Stimulated activated CD8-positive, alpha-beta memory T cell treated with anti-CD3 and anti-CD28 coated beads, Interleukin-4, amount 100 ng/mL, for 4 hours (primary cell): ENCODE data around the gene CARM1.
"Not testable (repeated sequence)": the region's sequence is repeated elsewhere in the genome, so short reads cannot be mapped to it uniquely, and the experiment has no call there.

Experiments
- DNase-seq, 2 donors: peaks; one replicate each; pipeline ENCODE4 v3.0.0-alpha.2; 2020; ENCODE audit warnings: low read depth in 2 of 2, low spot score in 1 of 2

The CARM1 gene

DNA sequence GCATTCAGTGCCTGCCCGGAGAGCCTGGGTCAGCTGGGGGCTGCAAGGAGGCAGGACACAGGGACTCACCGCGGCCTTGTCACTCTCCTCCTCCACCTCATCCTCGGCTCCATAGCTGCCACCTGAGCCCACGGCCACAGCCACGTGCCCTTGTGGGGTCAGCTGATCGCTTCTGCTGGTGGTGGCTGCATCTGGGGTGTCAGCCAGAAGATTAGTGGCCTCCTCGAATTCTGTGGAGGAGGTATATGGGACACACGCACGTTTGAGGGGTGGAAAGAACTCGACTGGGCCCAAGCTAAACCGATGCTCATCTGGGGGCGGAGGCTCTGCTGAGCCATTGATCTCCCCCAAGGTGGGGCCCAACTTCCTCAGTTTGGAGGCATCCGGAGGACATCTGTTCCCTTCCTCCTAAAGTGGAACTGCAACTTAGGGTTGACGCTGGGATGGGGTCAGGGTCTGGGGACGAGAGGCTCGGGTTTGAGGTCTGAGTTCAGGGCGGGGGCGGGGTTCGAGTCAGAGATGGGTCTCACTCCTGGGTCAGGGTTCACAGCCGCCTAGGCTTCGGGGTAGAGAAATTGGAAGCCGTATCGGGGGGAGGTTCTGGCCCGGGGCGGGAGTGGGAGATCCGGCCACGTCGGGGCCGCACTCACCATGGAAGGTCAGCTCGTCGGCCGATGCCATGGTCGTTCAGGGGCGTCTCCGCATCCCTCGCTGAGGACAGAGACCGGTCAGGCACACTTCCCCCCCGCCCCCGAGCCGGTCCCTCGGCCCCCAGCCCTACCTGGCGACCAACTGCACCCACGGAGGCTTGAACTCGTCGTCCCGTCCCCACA, 56.6 kb downstream of the CARM1 start:
- no peak for DNase-seq

DNA sequence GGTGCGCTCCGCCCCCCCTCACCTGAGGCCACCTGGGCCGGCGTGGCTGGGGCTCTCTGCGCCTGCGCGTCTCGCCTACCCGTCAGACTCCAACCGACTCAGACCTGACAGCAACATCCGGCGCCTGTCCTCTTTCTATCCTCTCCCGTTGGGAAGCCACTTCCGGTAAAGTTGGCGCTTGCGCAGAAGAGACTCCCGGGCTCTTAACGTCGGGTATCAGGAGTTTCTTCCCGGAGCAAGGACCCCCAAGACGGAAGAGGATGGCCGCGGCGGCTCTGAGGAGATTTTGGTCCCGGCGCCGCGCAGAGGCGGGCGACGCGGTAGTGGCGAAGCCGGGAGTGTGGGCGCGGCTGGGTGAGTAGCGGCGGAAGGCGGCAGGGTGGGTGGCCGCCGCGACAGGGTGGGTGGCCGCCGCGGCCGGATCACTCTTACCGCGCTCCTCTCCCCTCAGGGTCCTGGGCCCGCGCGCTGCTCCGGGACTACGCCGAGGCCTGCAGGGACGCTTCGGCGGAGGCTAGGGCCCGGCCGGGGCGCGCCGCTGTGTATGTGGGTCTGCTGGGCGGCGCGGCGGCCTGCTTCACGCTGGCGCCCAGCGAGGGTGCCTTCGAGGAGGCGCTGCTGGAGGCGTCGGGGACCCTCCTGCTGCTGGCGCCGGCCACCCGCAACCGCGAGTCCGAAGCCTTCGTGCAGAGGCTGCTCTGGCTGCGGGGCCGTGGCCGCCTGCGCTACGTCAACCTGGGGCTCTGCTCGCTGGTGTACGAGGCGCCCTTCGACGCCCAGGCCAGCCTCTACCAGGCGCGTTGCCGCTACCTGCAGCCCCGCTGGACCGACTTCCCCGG, 57.4 kb downstream of the CARM1 start, which contains the start of the genes TIMM29 and YIPF2:
TSS of gene TIMM29 (plus strand) at position 249 of the 839 bp plus-strand sequence. CDS start at position 261, 12 bp downstream.
TSS of gene YIPF2 (minus strand) at position 77 of the 839 bp plus-strand sequence. CDS start 229 bp downstream, outside the sequence.
- peak; percentile 87 to 88 for DNase-seq

DNA sequence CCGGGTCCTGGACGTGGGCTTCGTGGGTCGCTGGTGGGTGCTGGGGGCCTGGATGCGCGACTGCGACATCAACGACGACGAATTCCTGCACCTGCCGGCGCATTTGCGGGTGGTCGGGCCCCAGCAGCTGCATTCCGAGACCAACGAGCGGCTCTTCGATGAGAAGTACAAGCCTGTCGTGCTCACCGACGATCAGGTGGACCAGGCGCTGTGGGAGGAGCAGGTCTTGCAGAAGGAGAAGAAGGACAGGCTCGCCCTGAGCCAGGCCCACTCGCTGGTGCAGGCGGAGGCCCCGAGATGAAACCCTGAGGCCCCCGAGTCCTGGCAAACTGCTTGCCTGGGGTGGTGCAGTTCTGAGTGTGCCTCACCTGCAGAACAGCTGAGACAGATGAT, 58.0 kb downstream of the CARM1 start:
- no peak for DNase-seq

DNA sequence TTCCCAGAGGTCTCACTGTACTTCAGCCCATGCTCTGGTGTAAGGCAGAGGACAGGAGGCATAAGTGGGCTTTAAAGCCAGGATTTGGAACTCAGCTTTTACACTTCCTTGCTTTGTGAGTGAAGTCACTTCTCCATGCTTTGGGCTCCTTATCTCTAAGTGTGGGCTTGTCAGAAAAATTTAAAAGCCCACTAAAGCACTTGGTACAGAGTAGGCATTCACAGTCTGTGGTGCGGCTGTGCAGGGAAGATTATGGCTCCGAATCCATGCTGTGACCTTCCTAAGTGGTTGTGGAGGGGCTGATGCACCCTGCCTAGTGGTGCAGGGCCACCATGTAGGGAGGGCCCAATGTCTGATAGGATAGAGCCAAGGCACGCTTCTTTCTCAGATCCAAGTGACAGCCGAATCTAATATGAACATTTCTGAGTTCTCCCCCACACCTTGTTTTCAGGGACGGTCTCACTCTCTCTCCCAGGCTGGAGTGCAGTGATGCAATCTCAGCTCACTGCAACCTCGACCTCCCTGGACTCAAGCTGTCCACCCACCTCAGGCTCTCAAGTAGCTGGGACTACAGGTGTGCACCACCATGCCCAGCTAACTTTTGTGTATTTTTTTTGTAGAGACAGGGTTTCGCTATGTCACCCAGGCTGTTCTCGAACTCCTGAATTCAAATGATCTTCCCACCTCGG, 64.2 kb downstream of the CARM1 start:
- no peak for DNase-seq

DNA sequence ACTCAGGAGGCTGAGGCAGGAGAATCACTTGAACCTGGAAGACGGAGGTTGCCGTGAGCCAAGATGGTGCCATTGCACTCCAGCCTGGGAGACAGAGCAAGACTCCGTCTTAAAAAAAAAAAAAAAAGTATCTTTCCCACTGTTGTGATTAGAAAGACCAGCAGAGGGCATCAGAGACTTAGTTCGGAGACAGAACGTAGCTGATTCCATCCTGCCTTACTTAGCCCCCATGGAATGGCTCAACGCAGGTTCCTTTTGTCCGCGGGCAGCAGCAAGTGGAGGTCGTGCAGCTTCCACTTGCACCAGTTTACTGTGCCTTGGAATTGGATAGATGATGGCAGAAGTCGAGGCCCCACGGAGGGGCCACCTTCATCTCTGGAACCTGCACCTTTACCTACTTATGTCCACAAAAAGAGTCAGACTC, 65.3 kb downstream of the CARM1 start:
- no peak for DNase-seq

DNA sequence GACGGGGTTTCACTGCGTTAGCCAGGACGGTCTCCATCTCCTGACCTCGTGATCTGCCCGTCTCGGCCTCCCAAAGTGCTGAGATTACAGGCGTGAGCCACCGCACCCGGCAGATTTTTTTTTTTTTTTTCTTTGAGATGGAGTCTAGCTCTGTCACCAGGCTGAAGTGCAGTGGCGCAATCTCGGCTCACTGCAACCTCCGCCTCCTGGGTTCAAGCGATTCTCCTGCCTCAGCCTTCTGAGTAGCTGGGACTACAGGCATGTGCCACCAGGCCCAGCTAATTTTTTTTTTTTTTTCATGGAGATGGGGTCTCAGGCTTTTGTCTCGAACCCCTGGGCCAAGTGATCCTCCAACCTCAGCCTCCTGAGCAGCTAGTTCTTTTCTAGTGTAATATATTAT, 70.3 kb downstream of the CARM1 start:
- DNase-seq, result not testable (repeated sequence)

DNA sequence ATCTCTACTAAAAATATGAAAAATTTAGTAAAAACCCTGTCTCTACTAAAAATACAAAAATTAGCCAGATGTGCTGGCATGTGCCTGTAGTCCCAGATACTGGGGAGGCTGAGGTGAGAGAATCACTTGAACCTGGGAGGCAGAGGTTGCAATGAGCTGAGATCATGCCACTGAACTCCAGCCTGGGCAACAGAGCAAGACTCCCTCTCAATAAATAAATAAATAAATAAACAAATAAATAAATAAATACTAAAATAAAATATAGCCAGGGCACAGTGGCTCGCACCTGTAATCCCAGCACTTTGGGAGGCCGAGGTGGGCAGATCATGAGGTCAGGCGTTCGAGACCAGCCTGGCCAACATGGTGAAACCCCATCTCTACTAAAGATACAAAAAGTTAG, 72.1 kb downstream of the CARM1 start:
- DNase-seq, result not testable (repeated sequence)

DNA sequence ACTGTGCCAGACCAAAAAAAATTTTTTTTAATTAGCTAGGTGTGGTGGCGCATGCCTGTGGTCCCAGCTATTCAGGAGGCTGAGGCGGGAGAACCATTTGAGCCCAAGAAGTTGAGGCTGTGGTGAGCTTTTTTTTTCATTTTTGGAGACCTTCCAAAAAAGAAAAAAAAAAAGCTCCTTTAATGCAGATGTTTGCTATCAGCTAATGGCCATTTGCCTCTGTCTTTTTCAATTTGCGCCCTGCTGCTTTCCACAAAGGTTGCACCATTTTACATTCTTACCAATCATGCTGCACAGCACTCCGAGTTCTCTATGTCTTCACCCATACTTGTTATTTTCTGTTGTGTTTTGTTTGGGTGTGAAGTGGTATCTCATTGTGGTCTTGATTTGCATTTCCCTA, 73.9 kb downstream of the CARM1 start:
- DNase-seq, result no peak

DNA sequence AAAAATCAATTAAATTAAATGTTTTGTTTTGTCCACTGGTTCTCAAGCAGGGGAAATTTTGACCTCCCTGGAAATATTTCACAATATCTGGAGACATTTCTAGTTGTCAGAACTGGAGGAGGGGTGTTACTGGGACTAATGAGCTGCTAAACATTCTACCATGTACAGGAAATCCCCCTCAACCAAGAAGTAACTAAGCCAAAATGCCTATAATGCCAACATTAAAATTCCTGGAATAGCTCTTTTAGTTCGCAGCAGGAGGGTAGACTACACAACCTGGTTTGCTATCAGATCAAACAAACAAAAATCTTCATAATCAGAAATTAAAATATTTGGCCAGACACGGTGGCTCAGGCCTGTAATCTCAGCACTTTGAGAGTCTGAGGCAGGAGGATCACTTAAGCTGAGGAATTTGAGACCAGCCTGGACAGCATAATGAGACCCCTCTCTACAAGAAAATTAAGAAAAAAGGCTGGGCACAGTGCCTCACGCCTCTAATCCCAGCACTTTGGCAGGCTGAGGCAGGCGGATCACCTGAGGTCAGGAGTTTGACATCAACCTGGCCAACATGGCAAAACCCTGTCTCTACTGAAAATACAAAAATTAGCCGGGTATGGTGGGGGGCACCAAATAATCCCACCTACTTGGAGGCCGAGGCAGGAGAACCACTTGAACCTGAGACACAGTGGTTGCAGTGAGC, 75.8 kb downstream of the CARM1 start:
- no peak for DNase-seq

DNA sequence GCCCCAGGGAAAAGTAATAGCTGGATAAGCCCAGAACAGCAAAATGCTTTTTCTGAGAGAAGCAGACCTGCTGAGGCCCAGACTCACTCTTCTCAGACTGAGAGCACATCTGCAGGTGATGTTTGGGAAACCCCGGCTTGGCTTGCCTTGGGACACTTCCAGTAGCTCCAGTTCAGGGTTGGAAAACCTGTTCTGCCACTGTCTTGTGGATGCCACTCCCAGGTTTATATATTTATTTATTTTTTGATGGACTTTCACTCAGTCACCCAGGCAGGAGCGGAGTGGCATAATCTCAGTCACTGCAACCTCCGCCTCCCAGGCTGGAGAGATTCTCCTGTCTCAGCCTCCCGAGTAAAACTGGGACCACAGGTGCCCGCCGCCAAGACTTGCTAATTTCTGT, 81.5 kb downstream of the CARM1 start:
- no peak for DNase-seq

DNA sequence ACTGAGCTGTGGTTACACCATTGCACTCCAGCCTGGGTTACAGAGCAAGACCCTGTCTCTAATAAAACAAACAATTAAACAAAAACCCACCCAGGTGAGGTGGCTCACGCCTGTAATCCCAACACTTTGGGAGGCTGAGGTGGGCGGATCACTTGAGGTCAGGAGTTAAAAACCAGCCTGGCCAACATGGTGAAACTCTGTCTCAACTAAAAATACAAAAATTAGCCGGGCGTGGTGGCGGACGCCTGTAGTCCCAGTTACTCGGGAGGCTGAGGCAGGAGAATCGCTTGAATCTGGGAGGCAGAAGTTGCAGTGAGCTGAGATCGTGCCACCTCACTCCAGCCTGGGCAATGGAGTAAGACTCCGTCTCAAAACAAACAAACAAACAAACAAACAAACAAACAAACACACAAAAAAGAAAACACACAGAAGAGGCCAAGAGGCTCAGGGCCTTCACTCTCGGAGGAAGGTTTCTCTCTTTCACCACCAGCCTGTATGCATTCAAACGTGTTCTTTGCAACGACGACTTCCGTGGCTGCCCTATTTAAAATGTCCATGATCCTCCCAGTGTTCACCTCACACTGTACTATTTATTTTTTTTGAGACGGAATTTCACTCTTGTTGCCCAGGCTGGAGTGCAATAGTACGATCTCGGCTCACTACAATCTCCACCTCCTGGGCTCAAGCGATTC, 88.1 kb downstream of the CARM1 start:
- DNase-seq, result not testable (repeated sequence)

DNA sequence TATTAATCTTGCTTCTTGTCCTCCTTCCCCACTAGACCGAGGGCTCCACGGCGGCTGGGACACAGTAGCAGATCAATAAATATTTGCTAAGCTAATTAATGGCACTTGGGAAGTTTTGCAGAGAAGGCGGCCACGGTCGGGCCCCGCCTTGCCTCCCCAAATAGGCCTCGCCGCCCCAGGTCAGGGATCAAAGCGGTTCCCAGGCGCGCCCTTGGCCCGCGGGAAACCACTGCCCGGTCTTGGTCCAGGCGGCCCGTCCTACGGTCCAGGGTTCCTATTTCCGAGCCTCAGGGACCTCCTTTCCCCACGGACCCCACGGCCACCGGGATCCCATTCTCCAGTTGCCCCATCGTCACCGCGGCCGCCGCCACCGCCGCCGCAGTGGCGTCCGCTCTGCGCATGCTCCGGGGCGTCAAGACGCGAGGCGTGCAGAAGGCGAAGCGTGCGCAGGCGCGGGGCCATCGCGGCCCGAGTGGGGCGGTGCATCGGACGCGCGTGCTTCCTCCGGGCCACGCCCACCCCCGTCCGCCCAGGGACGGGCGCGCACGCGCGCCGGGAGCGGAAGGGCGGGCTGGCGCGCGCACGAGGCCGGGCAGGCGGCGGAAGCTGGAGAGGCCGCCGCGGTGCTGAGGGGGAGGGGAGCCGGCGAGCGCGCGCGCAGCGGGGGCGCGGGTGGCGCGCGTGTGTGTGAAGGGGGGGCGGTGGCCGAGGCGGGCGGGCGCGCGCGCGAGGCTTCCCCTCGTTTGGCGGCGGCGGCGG, 89.1 kb downstream of the CARM1 start, which contains the start of gene SMARCA4:
TSS of gene SMARCA4 (plus strand) at position 717 of the 759 bp plus-strand sequence. CDS start 23,122 bp downstream, outside the sequence.
- peak; percentile 85 to 96 for DNase-seq

DNA sequence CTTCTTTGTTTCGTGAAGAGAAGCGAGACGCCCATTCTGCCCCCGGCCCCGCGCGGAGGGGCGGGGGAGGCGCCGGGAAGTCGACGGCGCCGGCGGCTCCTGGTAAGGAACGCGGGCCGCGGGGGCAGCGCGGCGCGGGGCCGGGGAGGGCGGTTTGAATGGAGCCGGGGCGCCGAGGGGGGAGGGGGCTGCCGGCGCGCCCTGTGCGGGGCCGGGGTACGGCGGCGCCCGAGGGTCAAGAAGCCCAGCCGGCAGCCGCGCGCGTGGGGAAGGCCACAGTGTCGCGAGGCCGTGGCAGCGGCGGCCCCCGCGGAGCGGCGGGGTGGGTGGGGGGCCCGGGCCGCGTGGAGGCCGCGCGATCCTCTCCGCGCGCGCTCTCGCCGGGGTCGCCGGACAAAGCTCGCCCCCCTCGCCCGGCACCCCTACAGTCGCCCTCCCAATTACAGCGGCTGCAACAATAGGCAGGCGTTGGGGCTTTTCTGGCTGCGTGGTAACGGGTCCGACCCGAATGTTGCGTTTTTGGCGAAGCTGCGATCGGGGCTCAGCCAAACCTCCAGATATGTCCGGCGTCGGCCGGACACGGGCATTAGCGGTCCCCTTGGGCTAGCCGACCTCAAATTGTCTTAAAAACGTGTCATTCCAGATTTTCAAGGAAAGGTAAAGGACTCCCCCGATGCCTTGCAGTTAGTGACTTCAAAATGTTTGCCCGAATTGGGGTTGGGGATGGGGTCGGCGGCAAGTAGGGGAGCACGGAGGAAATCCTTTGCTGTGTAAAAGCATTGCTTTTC, 89.9 kb downstream of the CARM1 start:
- DNase-seq, result no peak

DNA sequence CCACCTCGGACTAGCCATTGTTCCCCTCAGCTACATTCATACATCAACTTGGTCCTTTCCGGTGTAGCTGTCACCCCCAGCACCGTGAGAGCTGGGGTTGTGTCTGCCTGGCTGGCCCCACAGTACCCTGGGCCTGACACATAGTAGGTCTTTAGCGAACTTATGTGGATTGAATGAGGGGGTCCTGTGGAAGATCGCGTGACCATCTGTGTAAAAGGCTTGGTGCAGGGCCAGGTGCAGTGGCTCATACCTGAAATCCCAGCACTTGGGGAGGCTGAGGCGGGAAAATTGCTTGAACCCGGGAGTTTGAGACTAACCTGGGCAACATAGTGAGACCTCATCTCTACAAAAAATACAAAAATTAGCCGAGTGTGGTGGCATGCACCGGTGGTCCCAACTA, 91.5 kb downstream of the CARM1 start:
- no peak for DNase-seq

DNA sequence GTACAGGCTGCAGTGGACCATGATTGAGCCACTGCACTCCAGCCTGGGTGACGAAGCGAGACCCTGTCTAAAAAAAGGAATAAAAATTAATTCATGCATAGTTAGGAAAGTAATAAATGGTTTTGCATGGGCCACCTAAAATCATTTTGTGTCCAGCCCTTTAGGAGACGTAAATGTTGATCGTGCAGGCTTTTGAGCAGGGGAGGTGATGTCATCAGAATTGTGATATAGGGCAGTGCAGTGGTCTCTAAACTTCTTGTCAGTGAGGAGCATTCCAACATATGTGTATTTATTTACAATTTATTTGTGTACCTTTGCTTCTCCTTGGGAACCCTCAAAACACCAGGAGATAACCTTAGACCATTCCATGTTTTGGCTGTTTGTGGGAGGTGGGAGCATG, 92.5 kb downstream of the CARM1 start:
- no peak for DNase-seq

DNA sequence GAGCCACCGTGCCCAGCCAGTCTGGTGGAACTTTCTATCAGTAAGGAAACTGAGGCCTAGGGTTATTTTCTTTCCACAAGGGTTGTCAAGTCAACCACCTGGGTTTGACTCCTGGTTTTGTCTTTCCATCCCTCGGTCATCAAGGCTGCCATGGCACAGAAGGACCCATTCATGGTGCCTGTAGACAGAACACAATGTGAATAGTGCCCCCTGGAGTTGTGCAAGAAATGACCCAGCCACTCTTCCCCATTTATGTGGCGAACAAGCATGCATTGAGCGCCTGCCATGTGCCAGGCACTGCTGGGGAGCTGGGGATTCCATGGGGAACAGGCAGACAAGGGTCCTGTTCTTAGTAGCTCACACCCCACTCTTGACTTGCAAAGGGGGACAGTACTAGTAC, 93.5 kb downstream of the CARM1 start:
- no peak for DNase-seq

DNA sequence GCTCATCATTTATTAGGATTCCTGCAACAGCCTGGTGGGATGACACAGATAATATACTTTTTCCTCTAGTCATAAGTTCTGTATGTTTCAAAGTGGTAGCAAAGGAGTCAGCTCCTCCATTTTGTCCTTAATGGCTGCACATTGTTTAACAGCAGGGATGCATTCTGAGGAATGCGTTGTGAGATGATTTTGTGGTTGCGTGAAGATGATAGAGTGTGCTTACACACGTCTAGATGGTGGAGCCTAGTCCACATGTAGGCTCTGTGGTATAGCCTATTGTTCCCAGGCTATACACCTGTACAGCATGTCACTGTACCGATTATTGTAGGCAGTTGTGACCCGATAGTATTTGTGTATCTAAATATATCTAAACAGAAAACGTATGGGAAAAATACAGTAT, 94.0 kb downstream of the CARM1 start:
- no peak for DNase-seq

DNA sequence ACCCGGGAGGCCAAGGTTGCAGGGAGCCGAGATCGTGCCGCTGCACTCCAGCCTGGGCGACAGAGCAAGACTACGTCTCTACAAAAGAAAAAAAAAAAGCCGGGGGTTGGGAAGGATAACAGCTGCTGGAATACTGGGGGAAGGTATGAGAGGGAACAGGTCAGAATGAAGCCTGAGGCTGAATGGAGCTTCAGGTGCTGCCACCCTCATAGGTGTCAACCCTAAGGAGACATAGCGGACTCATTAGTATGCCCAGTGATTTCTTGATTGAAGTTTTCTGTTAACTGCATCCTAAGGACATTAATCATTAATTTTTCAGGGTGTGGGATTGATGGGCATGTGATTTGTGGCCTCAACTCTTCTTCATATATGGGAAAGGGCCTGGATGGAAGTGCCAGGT, 95.5 kb downstream of the CARM1 start:
- no peak for DNase-seq
